IMR-90 (cell line): ENCODE measurements around the gene CCDC138. TPM values are rescaled to one million over a fixed set of nuclear protein-coding genes. Genes with fewer than 3 reads are reported as not detected.

Experiments used
- ATAC-seq: fragments of 200-7000 bp; cut with Tn5 transposase; 2 replicates; pipeline ENCODE4 v1.9.1; 2020; ENCODE audit warnings: low read depth, mild to moderate bottlenecking, moderate library complexity
- BruUV-seq: library from RNA; stranded (reverse); fragments of 400-500 nt; replicated peaks from 2 replicates; lab custom pipeline; 2021; lab: Mats Ljungman, UMichigan
- CTCF ChIA-PET: fragments of 300-600 bp; formaldehyde crosslinking; extraction: SDS; loops from one replicate; lab custom pipeline; 2021; ENCODE audit warnings: antibody characterized with exemption; lab: Yijun Ruan, JAX
- POLR2A ChIA-PET: fragments of 300-600 bp; sonication (Branson Sonifier 250); formaldehyde crosslinking; loops from one replicate; lab custom pipeline; 2022; ENCODE audit warnings: antibody characterized with exemption; ENCODE audit not compliant: unreplicated experiment; lab: Charles Lee
- DNase-seq: peaks from one replicate; pipeline ENCODE4 v3.0.0; 2013
- H2AFZ ChIP-seq: replicated peaks from 2 replicates; pipeline ENCODE3; 2013; ENCODE audit warnings: low read length, mild to moderate bottlenecking; ENCODE audit not compliant: poor library complexity
- H2AK5ac ChIP-seq: 2 replicates; pipeline ENCODE4 v1.6.1; 2013; ENCODE audit warnings: low read depth, low read length, inconsistent platforms
- H2AK9ac ChIP-seq: replicated peaks from 2 replicates; pipeline ENCODE3; 2013; ENCODE audit warnings: mild to moderate bottlenecking, low read depth, low read length, moderate library complexity; ENCODE audit not compliant: poor library complexity
- H2BK120ac ChIP-seq: 2 replicates; pipeline ENCODE4 v1.6.1; 2013; ENCODE audit warnings: low read depth, low read length, inconsistent platforms
- H2BK15ac ChIP-seq: 3 replicates; pipeline ENCODE4 v1.6.1; 2013; ENCODE audit warnings: low read depth, low read length, inconsistent platforms
- H2BK20ac ChIP-seq: 2 replicates; pipeline ENCODE4 v1.6.1; 2013; ENCODE audit warnings: low read depth, mild to moderate bottlenecking, inconsistent platforms, low read length, moderate library complexity
- H2BK5ac ChIP-seq: 2 replicates; pipeline ENCODE4 v1.6.1; 2013; ENCODE audit warnings: mild to moderate bottlenecking, low read depth, low read length, inconsistent platforms; ENCODE audit not compliant: poor library complexity, severe bottlenecking
- H3K14ac ChIP-seq: replicated peaks from 2 replicates; pipeline ENCODE4 v1.6.1; 2013; ENCODE audit warnings: low read depth, low read length, inconsistent platforms
- H3K18ac ChIP-seq: 2 replicates; pipeline ENCODE4 v1.6.1; 2013; ENCODE audit warnings: low read depth, low read length, control low read depth
- H3K23ac ChIP-seq: 2 replicates; pipeline ENCODE4 v1.6.1; 2013; ENCODE audit warnings: low read depth, low read length, inconsistent platforms
- H3K27ac ChIP-seq: 2 replicates; pipeline ENCODE4 v1.5.1; 2013; ENCODE audit warnings: mild to moderate bottlenecking, control low read depth, low read length; ENCODE audit not compliant: insufficient read depth
- H3K27me3 ChIP-seq: 2 replicates; pipeline ENCODE4 v1.6.1; 2013; ENCODE audit warnings: low read length; ENCODE audit not compliant: control insufficient read depth, insufficient read depth
- H3K36me3 ChIP-seq: 2 replicates; pipeline ENCODE4 v1.6.1; 2013; ENCODE audit warnings: low read length, mixed read lengths; ENCODE audit not compliant: control insufficient read depth, insufficient read depth
- H3K4ac ChIP-seq: 2 replicates; pipeline ENCODE4 v1.6.1; 2013; ENCODE audit warnings: low read depth, low read length, inconsistent platforms
- H3K4me1 ChIP-seq: 2 replicates; pipeline ENCODE4 v1.6.1; 2013; ENCODE audit warnings: low read length, mixed read lengths; ENCODE audit not compliant: control insufficient read depth, insufficient read depth
- H3K4me2 ChIP-seq: 2 replicates; pipeline ENCODE4 v1.6.1; 2013; ENCODE audit warnings: low read depth, mild to moderate bottlenecking, control low read depth, low read length, moderate library complexity
- H3K4me3 ChIP-seq: 2 replicates; pipeline ENCODE4 v1.5.1; 2013; ENCODE audit warnings: low read depth, mild to moderate bottlenecking, control low read depth, low read length, moderate library complexity; ENCODE audit not compliant: insufficient read depth
- H3K56ac ChIP-seq: 2 replicates; pipeline ENCODE4 v1.6.1; 2013; ENCODE audit warnings: low read length, inconsistent platforms; ENCODE audit not compliant: insufficient read depth; ENCODE audit errors: extremely low read depth
- H3K79me1 ChIP-seq, 2 experiments: 2 replicates each; pipeline ENCODE4 v1.6.1; 2013; ENCODE audit warnings: low read length in 2 of 2, inconsistent platforms in 1 of 2, low read depth in 1 of 2
- H3K9ac ChIP-seq: 2 replicates; pipeline ENCODE4 v1.6.1; 2013; ENCODE audit warnings: low read depth, low read length, control low read depth
- H3K9me1 ChIP-seq: 2 replicates; pipeline ENCODE4 v1.6.1; 2013; ENCODE audit warnings: low read length, inconsistent platforms; ENCODE audit not compliant: insufficient read depth
- H3K9me3 ChIP-seq: 2 replicates; pipeline ENCODE4 v1.6.1; 2013; ENCODE audit warnings: low read length; ENCODE audit not compliant: control insufficient read depth, insufficient read depth
- H4K20me1 ChIP-seq: 2 replicates; pipeline ENCODE4 v1.6.1; 2013; ENCODE audit warnings: low read length, inconsistent platforms; ENCODE audit not compliant: insufficient read depth
- H4K5ac ChIP-seq: 2 replicates; pipeline ENCODE4 v1.6.1; 2013; ENCODE audit warnings: mild to moderate bottlenecking, low read depth, low read length, control low read depth
- H4K8ac ChIP-seq, 2 experiments: 2 replicates each; pipeline ENCODE4 v1.6.1; 2013; ENCODE audit warnings: low read depth in 2 of 2, low read length in 2 of 2, control low read depth in 1 of 2, inconsistent platforms in 1 of 2
- H4K91ac ChIP-seq: 2 replicates; pipeline ENCODE4 v1.6.1; 2013; ENCODE audit warnings: low read depth, low read length, inconsistent platforms; ENCODE audit not compliant: insufficient read depth
- CHD1 ChIP-seq: IDR thresholded peaks from 2 replicates; pipeline ENCODE4 v1.6.1; 2012; ENCODE audit warnings: low read depth, low read length, improper control_type of control experiment
- FOS ChIP-seq: fragments of 150-350 bp; IDR thresholded peaks from 2 replicates; pipeline ENCODE4 v1.6.1; 2016; ENCODE audit warnings: low read depth, low read length
- MAFK ChIP-seq: IDR thresholded peaks from 2 replicates; pipeline ENCODE4 v1.6.1; 2012; ENCODE audit warnings: low read depth, low read length, improper control_type of control experiment
- MAZ ChIP-seq: IDR thresholded peaks from 2 replicates; pipeline ENCODE4 v1.6.1; 2012; ENCODE audit warnings: low read depth, mild to moderate bottlenecking, low read length, improper control_type of control experiment, moderate library complexity, borderline replicate concordance
- MXI1 ChIP-seq: IDR thresholded peaks from 2 replicates; pipeline ENCODE4 v1.6.1; 2012; ENCODE audit warnings: low read depth, mild to moderate bottlenecking, low read length, moderate library complexity, borderline replicate concordance
- POLR2A ChIP-seq: IDR thresholded peaks from 2 replicates; pipeline ENCODE4 v1.6.1; 2012; ENCODE audit warnings: mild to moderate bottlenecking, low read depth, low read length
- RFX5 ChIP-seq: IDR thresholded peaks from 2 replicates; pipeline ENCODE4 v1.8.0; 2012; ENCODE audit warnings: low read depth, mild to moderate bottlenecking, low read length, moderate library complexity
- SMC3 ChIP-seq: fragments of 150-350 bp; IDR thresholded peaks from 2 replicates; pipeline ENCODE4 v1.6.1; 2016; ENCODE audit warnings: low read depth, mild to moderate bottlenecking, antibody characterized with exemption, low read length, moderate library complexity
- WGBS, 2 experiments: methylation state at CpG; one replicate each; pipeline versions ENCODE4 v1.1.5 to v1.1.7; 2013; ENCODE audit warnings: missing lambda C conversion rate in 2 of 2; ENCODE audit not compliant: insufficient read length in 1 of 2; ENCODE audit errors: extremely low coverage in 2 of 2; 5-methylcytosine and 5-hydroxymethylcytosine counted together
- dilution Hi-C: fragments of 300-500 bp; cut with HindIII; formaldehyde crosslinking; loops from one replicate; pipeline ENCODE4 v1.14.3; 2018; ENCODE audit warnings: low sequenced_read_pairs; ENCODE audit not compliant: unreplicated experiment
- in situ Hi-C: fragments of 300-500 bp; cut with MboI; formaldehyde crosslinking; loops from 3 replicates; pipeline ENCODE4 v1.14.3; 2019; ENCODE audit warnings: low sequenced_read_pairs, inconsistent platforms, mixed read lengths
- intact Hi-C: fragments of 100-400 bp; cut with micrococcal nuclease; formaldehyde crosslinking; loops from 2 replicates; pipeline ENCODE4 v1.10.0; 2022
- polyA plus RNA-seq, 3 experiments: library from polyadenylated mRNA; depleted of rRNA; stranded (reverse); fragments of >200 nt; gene quantifications; 2 replicates each; pipeline ENCODE4 v1.2.3, GENCODE V29; 2012; ENCODE audit warnings: low replicate concordance in 1 of 3
- total RNA-seq: library from RNA; depleted of rRNA; stranded (reverse); fragments of >200 nt; gene quantifications from 2 replicates; pipeline ENCODE4 v1.2.3, GENCODE V29; 2012
- TF ChIP-seq, protein P1 (sequence below): conservative IDR thresholded peaks from 2 replicates; pipeline ENCODE4 v1.5.1; 2012; ENCODE audit warnings: mild to moderate bottlenecking, low read depth, low read length, improper control_type of control experiment
- TF ChIP-seq, protein P2 (sequence below): fragments of 150-350 bp; IDR thresholded peaks from 2 replicates; pipeline ENCODE4 v1.6.1; 2017; ENCODE audit warnings: mild to moderate bottlenecking, antibody characterized with exemption, low read length, low read depth

Gene CCDC138
- total and polyA plus RNA-seq, 2 of the 4 experiments (the other 2 are of a cell fraction) = 1.5 to 2.9 TPM

- H3K27me3 ChIP-seq = no peaks in the 10 kb centered on the region
- no peak overlapping the region for H3K56ac ChIP-seq
- DNase-seq (no peak), ATAC-seq (no peak)
- H2BK20ac ChIP-seq = no peak overlapping the region
- no CpG with 5 or more reads among the region's 2 CpGs for WGBS, 2 experiments
- H3K23ac ChIP-seq = no peak overlapping the region
- H3K4me3 ChIP-seq = no peak overlapping the region
- no TSS peak for BruUV-seq
- dilution Hi-C loops = no loop called here
- no peak overlapping the region for H3K14ac ChIP-seq
- no peak overlapping the region for H2BK5ac ChIP-seq
- H3K9me3 ChIP-seq = peaks cover 6% of the 10 kb centered on the region
- in situ Hi-C loops = no loop called here
- ChIA-PET CTCF (no interaction called here), POLR2A (no interaction called here)
- H4K8ac ChIP-seq = no peak overlapping the region
- H4K20me1 ChIP-seq = no peaks in the 10 kb centered on the region
- TF ChIP-seq FOS (no peak), RFX5 (no peak), MAFK (no peak), MAZ (no peak), MXI1 (no peak), SMC3 (no peak), POLR2A (no peak), CHD1 (no peak)
- TF ChIP-seq, protein P1, sequence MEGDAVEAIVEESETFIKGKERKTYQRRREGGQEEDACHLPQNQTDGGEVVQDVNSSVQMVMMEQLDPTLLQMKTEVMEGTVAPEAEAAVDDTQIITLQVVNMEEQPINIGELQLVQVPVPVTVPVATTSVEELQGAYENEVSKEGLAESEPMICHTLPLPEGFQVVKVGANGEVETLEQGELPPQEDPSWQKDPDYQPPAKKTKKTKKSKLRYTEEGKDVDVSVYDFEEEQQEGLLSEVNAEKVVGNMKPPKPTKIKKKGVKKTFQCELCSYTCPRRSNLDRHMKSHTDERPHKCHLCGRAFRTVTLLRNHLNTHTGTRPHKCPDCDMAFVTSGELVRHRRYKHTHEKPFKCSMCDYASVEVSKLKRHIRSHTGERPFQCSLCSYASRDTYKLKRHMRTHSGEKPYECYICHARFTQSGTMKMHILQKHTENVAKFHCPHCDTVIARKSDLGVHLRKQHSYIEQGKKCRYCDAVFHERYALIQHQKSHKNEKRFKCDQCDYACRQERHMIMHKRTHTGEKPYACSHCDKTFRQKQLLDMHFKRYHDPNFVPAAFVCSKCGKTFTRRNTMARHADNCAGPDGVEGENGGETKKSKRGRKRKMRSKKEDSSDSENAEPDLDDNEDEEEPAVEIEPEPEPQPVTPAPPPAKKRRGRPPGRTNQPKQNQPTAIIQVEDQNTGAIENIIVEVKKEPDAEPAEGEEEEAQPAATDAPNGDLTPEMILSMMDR = no peak
- TF ChIP-seq, protein P2, sequence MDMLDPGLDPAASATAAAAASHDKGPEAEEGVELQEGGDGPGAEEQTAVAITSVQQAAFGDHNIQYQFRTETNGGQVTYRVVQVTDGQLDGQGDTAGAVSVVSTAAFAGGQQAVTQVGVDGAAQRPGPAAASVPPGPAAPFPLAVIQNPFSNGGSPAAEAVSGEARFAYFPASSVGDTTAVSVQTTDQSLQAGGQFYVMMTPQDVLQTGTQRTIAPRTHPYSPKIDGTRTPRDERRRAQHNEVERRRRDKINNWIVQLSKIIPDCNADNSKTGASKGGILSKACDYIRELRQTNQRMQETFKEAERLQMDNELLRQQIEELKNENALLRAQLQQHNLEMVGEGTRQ = no peak
- H2AK5ac ChIP-seq = no peak overlapping the region
- no peak overlapping the region for H3K27ac ChIP-seq
- H3K4me1 ChIP-seq = no peaks in the 10 kb centered on the region
- H3K36me3 ChIP-seq = peaks cover 9% of the 10 kb centered on the region
- H3K79me1 ChIP-seq = no peaks in the 10 kb centered on the region; a peak in 1 of 4 replicates
- H4K91ac ChIP-seq = no peak overlapping the region
- no peak overlapping the region for H3K18ac ChIP-seq
- no peak overlapping the region for H3K9ac ChIP-seq
- no peaks in the 10 kb centered on the region for H3K9me1 ChIP-seq
- H2AFZ ChIP-seq = no peak overlapping the region
- H4K5ac ChIP-seq = no peak overlapping the region
- intact Hi-C loops = no loop called here
- no peak overlapping the region for H2AK9ac ChIP-seq
- H3K4me2 ChIP-seq = no peak overlapping the region
- H2BK120ac ChIP-seq = no peak overlapping the region
- no peak overlapping the region for H3K4ac ChIP-seq
- H2BK15ac ChIP-seq = no peak overlapping the region
Measured at GRCh38 chr2:108820482-108820881, 33.9 kb downstream of the CCDC138 start.
